ENCODE data around the gene SLC19A3. TPM values are rescaled to one million over a fixed set of nuclear protein-coding genes. Genes with fewer than 3 reads are reported as not detected.
A peak's percentile ranks its signal among the peaks of the same experiment; 100 is the strongest.
"Not testable (repeated sequence)": the region's sequence is repeated elsewhere in the genome, so short reads cannot be mapped to it uniquely, and the experiment has no call there.

SLC19A3 gene
- 10 to 100 TPM in 1 of 4 donors, 1 to 10 TPM in 3; 5.1 to 14.5 (median 7.4) TPM for total RNA-seq

GRCh38 chr2:227717687-227718567, at the start of gene SLC19A3:
Gene SLC19A3, minus strand, starts transcription at chr2:227718028. Its CDS starts 15,710 bp downstream, at chr2:227702318.
- H3K4me1 ChIP-seq: peaks cover 9% of the 10 kb centered on the region
- H3K4me3 ChIP-seq: peak within 1 kb of the TSS; percentile 46
- H3K27me3 ChIP-seq: no peaks in the 10 kb centered on the region
- DNase-seq (ENCODE audit: low spot score in 2 of 2): peak; percentile 88 to 92
- peak within 1 kb of the TSS; percentile 39 for H3K27ac ChIP-seq
- no peaks in the 10 kb centered on the region for H3K9me3 ChIP-seq
- WGBS: 2% methylated on average over 33 of the region's 35 CpGs
- TF ChIP-seq POLR2AphosphoS5 (IDR thresholded peaks at IDR 0.05): no peak
- TF ChIP-seq EP300 (IDR thresholded peaks at IDR 0.05): no peak
- TF ChIP-seq CTCF (IDR thresholded peaks at IDR 0.05): no peak
- TF ChIP-seq POLR2A (IDR thresholded peaks at IDR 0.05): no peak
- H3K36me3 ChIP-seq: no peaks in the 10 kb centered on the region

- H3K9me3 ChIP-seq: no peaks in the 10 kb centered on the region
- H3K27ac ChIP-seq: no peak overlapping the region
- H3K27me3 ChIP-seq: no peaks in the 10 kb centered on the region
- 24% methylated on average over 11 of the region's 11 CpGs for WGBS
- no peak for TF ChIP-seq POLR2A (IDR thresholded peaks at IDR 0.05)
- no peak for TF ChIP-seq EP300 (IDR thresholded peaks at IDR 0.05)
- TF ChIP-seq POLR2AphosphoS5 (IDR thresholded peaks at IDR 0.05): no peak
- TF ChIP-seq CTCF (IDR thresholded peaks at IDR 0.05): peak; percentile 69 to 75
- DNase-seq (ENCODE audit: low spot score in 2 of 2): peak; percentile 83
- H3K4me1 ChIP-seq: peaks cover 6% of the 10 kb centered on the region
- no peak overlapping the region for H3K4me3 ChIP-seq
- no peaks in the 10 kb centered on the region for H3K36me3 ChIP-seq
These were observed 48.6 kb upstream of the SLC19A3 start for GRCh38 chr2:227766373-227766883.

- WGBS: 69% methylated on average over 4 of the region's 4 CpGs
- Histone ChIP-seq H3K27ac (no peak overlapping the region), H3K4me1 (peaks cover 6% of the 10 kb centered on the region)
These were observed 48.1 kb upstream of the SLC19A3 start for GRCh38 chr2:227765788-227766372.

GRCh38 chr2:227761740-227762476, 44.1 kb upstream of the SLC19A3 start:
- no peaks in the 10 kb centered on the region for H3K36me3 ChIP-seq
- DNase-seq (ENCODE audit: low spot score in 2 of 2): no peak
- WGBS: 81% methylated on average over 6 of the region's 6 CpGs
- no peak overlapping the region for H3K4me3 ChIP-seq
- no peak overlapping the region for H3K27ac ChIP-seq
- TF ChIP-seq CTCF (IDR thresholded peaks at IDR 0.05) (no peak), EP300 (IDR thresholded peaks at IDR 0.05) (no peak), POLR2AphosphoS5 (IDR thresholded peaks at IDR 0.05) (no peak), POLR2A (IDR thresholded peaks at IDR 0.05) (no peak)
- no peaks in the 10 kb centered on the region for H3K9me3 ChIP-seq
- no peaks in the 10 kb centered on the region for H3K27me3 ChIP-seq
- peaks cover 6% of the 10 kb centered on the region for H3K4me1 ChIP-seq

More at GRCh38 chr2:227765788-227766372, 48.1 kb upstream of the SLC19A3 start:
- H3K9me3 ChIP-seq: no peaks in the 10 kb centered on the region
- H3K36me3 ChIP-seq: no peaks in the 10 kb centered on the region
- TF ChIP-seq EP300 (IDR thresholded peaks at IDR 0.05) (peak; percentile 1), POLR2AphosphoS5 (IDR thresholded peaks at IDR 0.05) (no peak)
- no peak overlapping the region for H3K4me3 ChIP-seq
- no peak for DNase-seq (ENCODE audit: low spot score in 2 of 2)
- no peaks in the 10 kb centered on the region for H3K27me3 ChIP-seq

- no peaks in the 10 kb centered on the region for H3K27me3 ChIP-seq
- TF ChIP-seq EP300 (IDR thresholded peaks at IDR 0.05) (no peak), CTCF (IDR thresholded peaks at IDR 0.05) (no peak), POLR2A (IDR thresholded peaks at IDR 0.05) (no peak), POLR2AphosphoS5 (IDR thresholded peaks at IDR 0.05) (no peak)
- no peaks in the 10 kb centered on the region for H3K36me3 ChIP-seq
- no peak overlapping the region for H3K27ac ChIP-seq
- H3K4me1 ChIP-seq: no peaks in the 10 kb centered on the region
- no peak for DNase-seq (ENCODE audit: low spot score in 2 of 2)
- WGBS: 61% methylated on average over 13 of the region's 13 CpGs
- no peaks in the 10 kb centered on the region for H3K9me3 ChIP-seq
- no peak overlapping the region for H3K4me3 ChIP-seq
These were observed 41.7 kb upstream of the SLC19A3 start for GRCh38 chr2:227759411-227760118.

- H3K27ac ChIP-seq: not testable (repeated sequence)
- 70% methylated on average over 4 of the region's 4 CpGs for WGBS
These were observed 38.4 kb upstream of the SLC19A3 start for GRCh38 chr2:227756261-227756660.

More at GRCh38 chr2:227756261-227756660, 38.4 kb upstream of the SLC19A3 start:
- H3K27me3 ChIP-seq; H3K4me1 ChIP-seq; DNase-seq (ENCODE audit: low spot score in 2 of 2); H3K36me3 ChIP-seq; H3K4me3 ChIP-seq; H3K9me3 ChIP-seq: not testable (repeated sequence)
